GM08714 (cell line): Measurements from ENCODE around the gene OPTN.
"Not testable (repeated sequence)": the region's sequence is repeated elsewhere in the genome, so short reads cannot be mapped to it uniquely, and the experiment has no call there.

ENCODE experiments used
- H3K4me3 ChIP-seq: fragments of 200-500 bp; sonication (Bioruptor generic); 2 replicates; pipeline ENCODE4 v1.5.1; 2014; ENCODE audit warnings: mild to moderate bottlenecking, low read length, inconsistent platforms
- ZNF274 ChIP-seq: IDR thresholded peaks from 2 replicates; pipeline ENCODE4 v1.6.1; 2012; ENCODE audit warnings: mild to moderate bottlenecking, low read depth, low read length

The OPTN gene

DNA sequence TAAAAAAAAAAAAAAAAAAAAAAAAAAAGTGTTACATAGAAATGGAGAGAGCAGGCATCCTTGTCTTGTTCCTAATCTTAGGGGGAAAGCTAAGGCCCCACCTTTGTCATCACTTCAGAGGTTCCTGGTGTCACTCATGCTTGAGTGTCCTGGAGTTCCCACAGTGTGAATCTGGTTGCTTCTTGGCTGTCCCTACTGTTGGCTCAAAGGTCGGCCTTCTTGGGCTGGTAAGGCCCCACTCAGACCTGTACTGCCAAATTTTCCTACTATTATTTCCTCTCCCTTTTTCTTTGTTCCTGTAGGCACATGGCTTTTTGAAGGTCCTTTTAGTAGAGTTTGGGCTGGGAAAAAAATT, 21.5 kb downstream of the OPTN start:
- no peak for TF ChIP-seq ZNF274
- no peak overlapping the region for H3K4me3 ChIP-seq

DNA sequence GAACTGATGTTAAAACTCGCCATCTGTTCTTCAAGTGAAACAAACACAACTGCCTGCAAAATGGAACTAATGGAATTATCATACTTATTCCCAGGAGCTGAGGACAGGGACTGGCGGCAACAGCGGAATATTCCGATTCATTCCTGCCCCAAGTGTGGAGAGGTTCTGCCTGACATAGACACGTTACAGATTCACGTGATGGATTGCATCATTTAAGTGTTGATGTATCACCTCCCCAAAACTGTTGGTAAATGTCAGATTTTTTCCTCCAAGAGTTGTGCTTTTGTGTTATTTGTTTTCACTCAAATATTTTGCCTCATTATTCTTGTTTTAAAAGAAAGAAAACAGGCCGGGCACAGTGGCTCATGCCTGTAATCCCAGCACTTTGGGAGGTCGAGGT, 36.7 kb downstream of the OPTN start:
- no peak overlapping the region for H3K4me3 ChIP-seq
- no peak for TF ChIP-seq ZNF274

DNA sequence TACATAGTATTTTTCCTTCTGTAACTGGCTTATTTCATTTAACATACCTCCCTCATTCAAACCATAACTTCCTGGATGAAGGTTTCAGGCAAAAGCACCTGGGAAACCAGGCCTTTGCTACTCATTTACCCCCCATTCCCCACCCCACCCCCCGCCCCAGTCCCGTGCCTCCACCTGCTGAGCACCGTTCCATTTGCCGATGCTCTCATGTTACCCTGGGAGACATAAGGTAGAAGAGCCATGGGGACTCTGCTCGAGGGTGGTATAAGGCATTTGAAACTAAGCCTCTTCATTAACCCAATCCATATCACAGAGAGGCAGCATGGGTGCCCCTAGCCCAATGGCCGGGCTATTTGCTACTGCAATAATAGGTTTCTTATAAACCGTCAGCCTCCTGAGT, 39.2 kb downstream of the OPTN start:
- no peak overlapping the region for H3K4me3 ChIP-seq
- no peak for TF ChIP-seq ZNF274

DNA sequence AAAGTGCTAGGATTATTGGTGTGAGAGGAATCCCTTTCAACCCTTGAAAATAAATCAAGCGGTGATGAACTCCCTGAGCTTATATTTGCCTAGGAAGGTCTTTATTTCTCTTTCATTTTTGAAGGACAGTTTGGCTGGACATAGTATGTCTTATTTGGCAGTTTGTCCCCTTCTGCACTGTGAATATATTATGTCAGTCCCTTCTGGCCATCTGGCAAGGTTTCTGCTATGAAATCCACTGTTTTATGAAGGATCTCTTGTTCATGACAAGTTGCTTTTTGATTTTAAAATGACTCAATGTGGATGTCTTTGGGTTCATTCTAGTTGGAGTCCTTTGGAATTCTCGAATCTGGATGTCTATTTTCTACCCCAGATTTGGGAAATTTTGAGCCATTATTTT, 39.7 kb downstream of the OPTN start:
- no peak overlapping the region for H3K4me3 ChIP-seq
- no peak for TF ChIP-seq ZNF274

DNA sequence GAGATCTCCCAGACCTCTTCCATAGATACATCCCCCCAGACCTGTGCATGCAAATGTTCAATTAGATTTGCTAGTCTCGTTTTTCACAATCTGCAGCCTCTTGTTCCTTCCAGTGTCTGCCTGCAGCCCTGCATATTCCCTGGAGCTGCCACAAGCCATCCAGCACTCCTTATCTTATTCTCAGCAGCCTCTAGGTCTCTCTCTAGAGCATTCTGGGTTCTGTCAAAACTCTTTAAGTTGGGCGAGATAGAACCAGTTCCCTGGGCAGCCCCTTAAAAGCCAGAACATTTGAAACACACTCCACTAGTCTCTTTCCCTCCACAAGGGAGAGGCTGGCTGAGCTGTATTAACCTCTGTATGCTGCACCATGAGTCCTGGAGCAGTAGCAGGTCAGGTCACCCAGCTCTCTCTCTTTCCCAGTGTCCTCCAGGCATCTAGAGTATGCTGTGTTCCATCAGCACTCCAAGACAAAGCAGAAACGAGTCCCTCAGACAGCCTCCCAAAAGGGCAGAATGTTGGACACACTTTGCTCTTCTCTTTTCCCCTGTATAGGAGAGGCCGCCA, 40.7 kb downstream of the OPTN start:
- no peak overlapping the region for H3K4me3 ChIP-seq
- no peak for TF ChIP-seq ZNF274

DNA sequence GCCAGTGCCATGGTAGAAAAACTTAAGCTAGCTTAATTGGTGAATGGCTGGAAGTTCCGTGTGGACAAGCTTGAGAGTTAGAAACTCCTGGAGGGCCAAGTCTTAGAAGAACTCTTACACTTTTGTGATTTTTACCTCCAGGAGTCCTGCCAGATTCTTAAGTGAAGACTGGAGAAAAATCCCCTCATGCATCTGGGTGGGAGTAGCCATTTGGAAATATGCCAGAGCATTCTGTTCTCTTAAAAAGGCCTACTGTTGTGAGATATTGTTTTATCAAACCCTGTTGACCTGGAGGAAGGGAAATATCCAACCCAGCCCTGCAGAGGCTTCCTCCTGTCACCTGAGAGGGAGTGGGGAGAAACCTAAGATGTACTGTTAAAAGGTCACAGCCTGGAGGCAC, 43.8 kb downstream of the OPTN start:
- no peak overlapping the region for H3K4me3 ChIP-seq
- TF ChIP-seq ZNF274: no peak

DNA sequence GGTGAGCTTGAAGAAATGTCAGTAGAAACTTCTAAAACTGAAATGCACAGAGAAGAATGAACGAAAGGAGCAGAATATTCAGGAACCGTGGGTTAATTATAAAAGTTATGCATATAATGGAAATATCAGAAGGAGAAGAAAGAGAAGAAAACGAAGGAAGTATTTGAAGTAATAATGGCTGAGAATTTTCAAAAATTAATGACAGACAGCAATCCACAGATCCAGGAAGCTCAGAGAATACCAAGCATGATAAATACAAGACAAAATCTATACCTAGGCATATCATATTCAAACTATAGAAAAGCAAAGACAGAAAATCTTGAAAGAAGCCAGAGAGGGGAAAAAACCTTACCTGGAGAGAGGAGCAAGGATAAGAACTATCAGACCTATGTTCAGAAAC, 44.9 kb downstream of the OPTN start:
- H3K4me3 ChIP-seq: no peak overlapping the region
- no peak for TF ChIP-seq ZNF274

DNA sequence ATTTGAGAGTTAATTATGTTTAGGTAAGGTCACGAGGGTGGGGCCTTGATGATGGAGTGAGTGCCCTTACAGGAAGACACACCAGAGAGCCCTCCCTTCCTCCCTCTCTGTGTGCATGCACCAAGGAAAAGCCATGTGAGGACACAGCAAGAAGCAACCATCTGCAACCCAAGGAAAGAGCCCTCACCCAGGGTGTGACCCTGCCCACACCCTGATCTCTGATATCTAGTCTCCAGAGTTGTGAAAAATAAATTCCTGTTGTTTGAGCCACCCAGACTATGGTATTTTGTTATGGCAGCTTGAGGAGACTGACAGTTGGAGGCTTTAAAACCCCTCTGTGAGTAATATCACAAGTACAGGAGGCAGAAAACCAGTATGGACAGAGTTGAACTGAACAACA, 46.4 kb downstream of the OPTN start:
- H3K4me3 ChIP-seq: no peak overlapping the region
- no peak for TF ChIP-seq ZNF274

DNA sequence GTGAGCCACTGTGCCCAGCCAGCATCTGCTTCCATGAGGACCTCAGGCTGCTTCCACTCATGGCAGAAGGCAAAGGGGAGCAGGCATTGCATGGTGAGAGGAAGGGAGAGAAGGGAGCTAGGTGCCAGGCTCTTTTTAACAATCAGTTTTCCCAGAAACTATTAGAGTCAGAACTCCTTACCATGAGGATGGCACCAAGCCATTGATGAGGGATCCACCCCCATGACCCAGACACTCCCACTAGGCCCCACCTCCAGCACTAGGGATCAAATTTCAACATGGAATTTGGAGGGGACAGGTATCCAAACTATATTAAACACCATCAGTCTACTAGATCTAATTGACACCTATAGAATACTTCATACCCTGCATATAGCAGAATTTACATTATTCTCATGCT, 47.2 kb downstream of the OPTN start:
- no peak for TF ChIP-seq ZNF274

DNA sequence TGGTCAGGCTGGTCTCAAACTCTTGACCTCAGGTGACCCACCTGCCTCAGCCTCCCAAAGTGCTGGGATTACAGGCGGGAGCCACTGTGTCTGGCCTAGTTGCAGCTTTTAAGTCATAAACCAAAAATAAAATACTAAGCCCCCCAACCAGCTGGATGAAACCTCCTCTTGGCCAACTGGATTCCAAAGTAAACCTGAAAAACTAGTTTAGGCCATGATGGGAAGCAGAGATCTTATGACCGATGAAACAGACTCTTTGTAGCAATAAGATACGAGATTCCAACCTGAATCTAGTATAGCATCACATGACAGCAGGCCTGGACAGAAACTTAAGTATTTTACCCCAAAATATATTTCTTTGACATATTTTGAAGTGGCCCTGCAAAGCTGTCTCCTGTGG, 52.3 kb downstream of the OPTN start:
- H3K4me3 ChIP-seq: no peak overlapping the region
- no peak for TF ChIP-seq ZNF274

More for the DNA sequence above, 47.2 kb downstream of the OPTN start:
- H3K4me3 ChIP-seq: no peak overlapping the region

DNA sequence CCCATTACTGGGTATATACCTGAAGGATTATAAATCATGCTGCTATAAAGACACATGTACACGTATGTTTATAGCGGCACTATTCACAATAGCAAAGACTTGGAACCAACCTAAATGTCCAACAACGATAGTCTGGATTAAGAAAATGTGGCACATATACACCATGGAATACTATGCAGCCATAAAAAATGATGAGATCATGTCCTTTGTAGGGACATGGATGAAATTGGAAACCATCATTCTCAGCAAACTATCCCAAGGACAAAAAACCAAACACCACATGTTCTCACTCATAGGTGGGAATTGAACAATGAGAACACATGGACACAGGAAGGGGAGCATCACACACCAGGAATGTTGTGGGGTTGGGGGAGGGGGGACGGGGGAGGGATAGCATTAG, 55.9 kb downstream of the OPTN start:
- not testable (repeated sequence) for H3K4me3 ChIP-seq

DNA sequence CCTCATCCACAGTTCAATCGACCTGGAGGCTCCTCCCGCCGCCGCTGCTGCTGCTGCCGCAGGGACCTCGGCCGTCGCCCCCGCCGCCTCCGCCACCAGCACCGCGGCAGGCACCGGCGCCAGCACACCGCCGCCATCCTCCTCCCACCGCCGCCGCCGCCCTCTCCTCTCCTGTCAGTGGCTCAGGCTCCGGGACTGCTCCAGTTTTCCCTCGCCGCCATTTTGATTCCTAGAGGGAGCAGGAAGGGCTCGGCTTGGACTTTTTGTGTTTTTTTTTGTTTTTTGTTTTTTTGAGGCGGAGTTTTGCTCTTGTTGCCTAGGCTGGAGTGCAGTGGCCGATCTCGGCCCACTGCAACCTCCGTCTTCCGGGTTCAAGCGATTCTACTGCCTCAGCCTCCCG, 58.4 kb downstream of the OPTN start:
- no peak for TF ChIP-seq ZNF274
- H3K4me3 ChIP-seq: peak overlapping the region; percentile 44; the same call in 1 of the 2 replicates

DNA sequence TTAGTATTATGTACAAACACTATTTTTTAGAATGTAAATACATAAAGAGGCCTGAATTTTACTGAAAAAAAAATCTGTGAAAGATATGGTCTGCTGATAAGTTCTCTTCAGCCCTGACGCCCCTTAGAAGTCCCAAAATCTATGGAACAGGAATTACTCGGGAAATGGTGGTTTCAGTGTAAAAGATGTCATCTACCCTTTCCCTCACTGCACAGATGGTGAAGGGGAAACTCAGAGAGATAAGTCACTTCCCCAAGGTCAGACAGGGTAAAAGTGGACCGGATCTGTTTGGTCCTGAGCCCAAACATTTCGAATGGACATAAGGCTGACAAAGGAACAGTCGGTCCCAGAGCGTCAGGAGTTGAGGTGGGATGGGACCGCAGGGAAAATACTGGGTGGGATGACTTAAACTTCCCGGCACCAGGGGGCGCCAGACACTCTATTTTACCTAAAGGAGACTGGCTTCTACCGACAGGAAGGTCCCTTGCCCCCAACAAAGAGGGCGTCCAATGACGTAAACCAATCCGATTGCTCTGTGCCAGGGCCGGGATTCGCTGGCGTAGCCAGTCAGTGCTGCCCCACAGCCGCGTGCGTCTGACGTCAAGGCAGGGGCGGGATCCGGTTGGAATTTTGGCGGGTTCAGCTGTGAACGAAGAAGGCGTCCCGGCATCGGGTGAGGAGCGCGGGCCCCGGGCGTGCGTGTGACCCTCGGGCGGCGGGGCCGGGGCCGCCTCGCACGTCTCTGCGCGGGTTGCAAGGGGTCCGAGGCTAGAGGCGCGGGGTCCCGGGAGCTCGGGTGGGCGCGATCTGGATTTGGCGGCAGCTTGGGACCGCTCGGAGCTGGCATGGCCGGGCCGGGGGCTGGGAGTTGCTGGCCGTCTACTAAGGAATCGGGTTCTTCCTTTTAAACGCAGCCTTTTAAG, 61.2 kb downstream of the OPTN start, which contains the start of gene MCM10:
Gene MCM10 (plus strand): TSS at position 625 of the 923 bp plus-strand sequence. CDS start 2,645 bp downstream, outside the sequence.
- peak within 1 kb of the TSS; percentile 93 for H3K4me3 ChIP-seq
- no peak for TF ChIP-seq ZNF274

DNA sequence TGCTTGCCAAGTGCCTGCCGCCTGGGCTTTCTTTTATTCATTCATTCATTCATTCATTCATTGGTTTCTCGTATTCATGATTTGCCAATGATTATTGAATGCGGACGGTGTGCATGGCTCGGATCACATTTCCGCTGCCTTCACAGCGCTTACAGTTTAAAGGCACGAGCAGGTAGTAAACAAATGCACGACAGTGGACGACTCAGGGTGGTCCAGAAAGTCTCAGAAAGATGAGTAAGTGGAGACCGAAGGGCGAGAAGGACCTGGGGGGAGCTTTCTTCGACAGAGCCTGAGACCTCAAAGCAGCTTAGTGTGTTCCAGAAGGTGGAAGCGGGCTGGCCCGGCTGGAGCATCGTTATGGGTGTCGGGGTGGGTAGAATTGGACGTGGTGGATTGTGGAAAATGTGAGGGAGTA, 61.9 kb downstream of the OPTN start:
- peak overlapping the region; percentile 93 for H3K4me3 ChIP-seq
- no peak for TF ChIP-seq ZNF274

DNA sequence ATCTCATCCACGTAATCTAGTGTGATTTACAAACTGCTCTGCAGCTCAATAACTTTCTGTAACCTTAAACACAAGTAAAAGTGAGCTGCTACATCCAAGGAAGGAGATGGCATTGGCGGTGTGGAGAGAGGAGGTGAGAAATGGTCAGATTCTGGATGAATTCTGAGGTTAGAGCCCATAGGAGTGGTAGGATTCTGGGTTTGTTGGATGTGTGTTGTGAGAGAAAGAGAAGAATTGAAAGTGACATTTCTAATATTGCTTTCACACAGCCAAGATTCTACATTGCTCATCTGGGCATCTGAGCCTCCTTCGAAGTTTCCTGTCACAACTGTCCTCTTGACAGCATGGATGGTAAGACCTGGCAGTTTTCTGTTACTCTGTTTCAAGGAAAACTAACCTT, 63.9 kb downstream of the OPTN start:
- H3K4me3 ChIP-seq: no peak overlapping the region
- no peak for TF ChIP-seq ZNF274
